ENCODE data around the gene LRFN2.

The LRFN2 gene

GRCh38 chr6:40457261-40457660, 129.9 kb downstream of the LRFN2 start:
- no peak overlapping the region for H2AFZ ChIP-seq
- no peaks in the 10 kb centered on the region for H3K27me3 ChIP-seq (ENCODE audit: control insufficient read depth, insufficient read depth, low read length)
- H3K79me2 ChIP-seq, result no peaks in the 10 kb centered on the region
- no peak overlapping the region for H3K9ac ChIP-seq
- no peak overlapping the region for H3K27ac ChIP-seq
- no peaks in the 10 kb centered on the region for H3K36me3 ChIP-seq (ENCODE audit: control insufficient read depth, insufficient read depth, low read length)
- TF ChIP-seq, protein P1, sequence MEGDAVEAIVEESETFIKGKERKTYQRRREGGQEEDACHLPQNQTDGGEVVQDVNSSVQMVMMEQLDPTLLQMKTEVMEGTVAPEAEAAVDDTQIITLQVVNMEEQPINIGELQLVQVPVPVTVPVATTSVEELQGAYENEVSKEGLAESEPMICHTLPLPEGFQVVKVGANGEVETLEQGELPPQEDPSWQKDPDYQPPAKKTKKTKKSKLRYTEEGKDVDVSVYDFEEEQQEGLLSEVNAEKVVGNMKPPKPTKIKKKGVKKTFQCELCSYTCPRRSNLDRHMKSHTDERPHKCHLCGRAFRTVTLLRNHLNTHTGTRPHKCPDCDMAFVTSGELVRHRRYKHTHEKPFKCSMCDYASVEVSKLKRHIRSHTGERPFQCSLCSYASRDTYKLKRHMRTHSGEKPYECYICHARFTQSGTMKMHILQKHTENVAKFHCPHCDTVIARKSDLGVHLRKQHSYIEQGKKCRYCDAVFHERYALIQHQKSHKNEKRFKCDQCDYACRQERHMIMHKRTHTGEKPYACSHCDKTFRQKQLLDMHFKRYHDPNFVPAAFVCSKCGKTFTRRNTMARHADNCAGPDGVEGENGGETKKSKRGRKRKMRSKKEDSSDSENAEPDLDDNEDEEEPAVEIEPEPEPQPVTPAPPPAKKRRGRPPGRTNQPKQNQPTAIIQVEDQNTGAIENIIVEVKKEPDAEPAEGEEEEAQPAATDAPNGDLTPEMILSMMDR (IDR thresholded peaks at IDR 0.05), result no peak
- H3K4me2 ChIP-seq (ENCODE audit: low read length), result no peak overlapping the region
- H3K4me3 ChIP-seq (ENCODE audit: low read depth, low read length), result no peak overlapping the region
- H3K9me3 ChIP-seq (ENCODE audit: control insufficient read depth, low read length), result no peaks in the 10 kb centered on the region
- H3K4me1 ChIP-seq, result peaks cover 7% of the 10 kb centered on the region

- TF ChIP-seq, protein P1 (IDR thresholded peaks at IDR 0.05), result no peak
- Histone ChIP-seq H3K4me1 (peaks cover 7% of the 10 kb centered on the region), H3K9ac (no peak overlapping the region), H3K27me3 (ENCODE audit: control insufficient read depth, insufficient read depth, low read length) (no peaks in the 10 kb centered on the region), H2AFZ (no peak overlapping the region), H3K4me3 (ENCODE audit: low read depth, low read length) (no peak overlapping the region), H3K9me3 (ENCODE audit: control insufficient read depth, low read length) (no peaks in the 10 kb centered on the region), H3K79me2 (no peaks in the 10 kb centered on the region), H3K27ac (no peak overlapping the region), H3K4me2 (ENCODE audit: low read length) (no peak overlapping the region), H3K36me3 (ENCODE audit: control insufficient read depth, insufficient read depth, low read length) (no peaks in the 10 kb centered on the region)
Observed at GRCh38 chr6:40456390-40457013, 130.7 kb downstream of the LRFN2 start.

GRCh38 chr6:40455686-40456389, 131.3 kb downstream of the LRFN2 start:
- no peaks in the 10 kb centered on the region for H3K79me2 ChIP-seq

GRCh38 chr6:40450483-40450882, 136.7 kb downstream of the LRFN2 start:
- Histone ChIP-seq H2AFZ (no peak overlapping the region), H3K27ac (no peak overlapping the region), H3K4me2 (ENCODE audit: low read length) (no peak overlapping the region), H3K9me3 (ENCODE audit: control insufficient read depth, low read length) (no peaks in the 10 kb centered on the region), H3K9ac (no peak overlapping the region), H3K27me3 (ENCODE audit: control insufficient read depth, insufficient read depth, low read length) (no peaks in the 10 kb centered on the region), H3K4me3 (ENCODE audit: low read depth, low read length) (no peak overlapping the region), H3K36me3 (ENCODE audit: control insufficient read depth, insufficient read depth, low read length) (no peaks in the 10 kb centered on the region), H3K4me1 (no peaks in the 10 kb centered on the region), H3K79me2 (no peaks in the 10 kb centered on the region)
- TF ChIP-seq, protein P1 (IDR thresholded peaks at IDR 0.05), result no peak

More at GRCh38 chr6:40455686-40456389, 131.3 kb downstream of the LRFN2 start:
- no peaks in the 10 kb centered on the region for H3K36me3 ChIP-seq (ENCODE audit: control insufficient read depth, insufficient read depth, low read length)
- peaks cover 7% of the 10 kb centered on the region for H3K4me1 ChIP-seq
- TF ChIP-seq, protein P1 (IDR thresholded peaks at IDR 0.05), result no peak
- no peak overlapping the region for H2AFZ ChIP-seq
- H3K9ac ChIP-seq, result no peak overlapping the region
- no peak overlapping the region for H3K4me3 ChIP-seq (ENCODE audit: low read depth, low read length)
- H3K4me2 ChIP-seq (ENCODE audit: low read length), result no peak overlapping the region
- H3K9me3 ChIP-seq (ENCODE audit: control insufficient read depth, low read length), result no peaks in the 10 kb centered on the region
- no peak overlapping the region for H3K27ac ChIP-seq
- H3K27me3 ChIP-seq (ENCODE audit: control insufficient read depth, insufficient read depth, low read length), result no peaks in the 10 kb centered on the region

Measured in parathyroid adenoma (tissue), 2 donors.